Kidney capillary endothelial cell (primary cell): ENCODE measurements around the gene RTL10.

Experiments
- DNase-seq: peaks from one replicate; pipeline ENCODE4 v3.0.0-alpha.2; 2018; ENCODE audit warnings: low spot score

RTL10 gene, protein sequence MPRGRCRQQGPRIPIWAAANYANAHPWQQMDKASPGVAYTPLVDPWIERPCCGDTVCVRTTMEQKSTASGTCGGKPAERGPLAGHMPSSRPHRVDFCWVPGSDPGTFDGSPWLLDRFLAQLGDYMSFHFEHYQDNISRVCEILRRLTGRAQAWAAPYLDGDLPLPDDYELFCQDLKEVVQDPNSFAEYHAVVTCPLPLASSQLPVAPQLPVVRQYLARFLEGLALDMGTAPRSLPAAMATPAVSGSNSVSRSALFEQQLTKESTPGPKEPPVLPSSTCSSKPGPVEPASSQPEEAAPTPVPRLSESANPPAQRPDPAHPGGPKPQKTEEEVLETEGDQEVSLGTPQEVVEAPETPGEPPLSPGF

DNA sequence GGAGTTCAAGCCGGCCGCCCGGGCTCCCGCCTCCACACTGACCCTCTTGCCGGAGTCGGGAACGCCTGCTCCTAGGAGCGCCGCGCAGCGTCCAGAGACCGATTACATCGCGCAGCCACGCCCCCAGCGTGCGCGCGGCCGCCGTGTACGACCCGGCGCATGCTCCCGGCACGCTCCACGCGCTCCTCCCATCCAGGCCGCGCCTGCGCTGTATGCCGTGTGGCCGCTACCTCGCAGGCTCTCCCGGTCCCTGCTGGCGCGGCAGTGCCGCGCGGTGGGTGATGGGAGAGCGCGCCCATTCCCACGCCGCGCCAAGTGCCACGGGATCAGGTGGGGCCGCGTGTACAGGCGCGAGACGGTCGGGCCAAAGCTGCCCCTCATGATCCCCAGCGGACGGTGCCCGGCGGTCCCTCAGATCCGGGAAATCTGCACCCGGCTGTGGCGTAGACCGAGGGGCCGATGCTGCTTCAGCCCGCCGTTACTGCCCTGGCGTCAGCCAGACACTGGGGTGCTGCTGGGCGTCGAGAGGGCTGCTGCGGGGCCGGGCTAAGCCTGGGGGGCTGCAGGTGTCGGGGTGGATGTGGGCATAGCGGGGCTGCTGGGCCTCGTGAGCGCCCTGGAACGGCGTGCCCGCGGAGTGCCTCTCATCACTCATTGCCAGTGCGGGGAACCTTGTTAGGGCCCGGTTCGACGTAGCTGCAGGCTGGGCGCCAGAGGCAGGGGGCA, at the start of gene RTL10, which contains the start of gene GNB1L:
TSS of gene RTL10 (minus strand) at position 97 of the 726 bp plus-strand sequence. CDS start 2,613 bp downstream, outside the sequence.
TSS of gene GNB1L (minus strand) at position 97 of the 726 bp plus-strand sequence. CDS start 33,519 bp downstream, outside the sequence.
- peak; percentile 95 for DNase-seq

DNA sequence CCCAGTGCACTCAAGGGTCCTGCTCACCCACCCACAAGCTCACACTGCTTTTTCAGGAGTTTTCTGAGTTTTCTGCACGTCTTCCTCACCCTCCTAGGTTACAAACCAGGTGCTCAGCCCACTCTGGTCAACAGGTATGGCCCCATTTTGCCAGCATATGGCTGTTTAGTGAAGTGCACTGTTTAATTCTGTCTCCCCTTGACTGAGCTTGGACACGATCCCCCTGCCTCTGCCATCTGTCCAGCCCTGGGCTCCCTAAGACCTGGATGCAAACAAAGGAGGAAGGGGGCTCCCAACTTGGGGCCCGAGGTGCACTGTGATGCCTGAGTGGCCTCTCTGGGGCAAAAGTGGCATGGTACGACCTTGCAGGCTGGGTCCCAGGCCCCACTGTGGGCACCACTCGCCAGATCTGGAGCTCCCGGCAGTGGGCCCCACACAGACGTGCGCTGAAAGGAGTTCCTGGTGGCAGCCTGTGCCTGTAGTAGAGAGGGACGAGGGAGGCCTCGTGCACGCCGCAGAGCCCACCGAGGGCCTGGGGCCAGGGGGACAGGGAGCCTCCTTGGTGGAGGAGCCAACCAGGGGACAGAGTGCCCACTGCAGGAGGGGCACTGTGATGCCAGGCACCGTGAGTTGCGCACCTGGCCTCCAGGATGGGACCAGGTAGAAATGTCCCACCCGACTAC, 49.6 kb upstream of the RTL10 start:
- no peak for DNase-seq

DNA sequence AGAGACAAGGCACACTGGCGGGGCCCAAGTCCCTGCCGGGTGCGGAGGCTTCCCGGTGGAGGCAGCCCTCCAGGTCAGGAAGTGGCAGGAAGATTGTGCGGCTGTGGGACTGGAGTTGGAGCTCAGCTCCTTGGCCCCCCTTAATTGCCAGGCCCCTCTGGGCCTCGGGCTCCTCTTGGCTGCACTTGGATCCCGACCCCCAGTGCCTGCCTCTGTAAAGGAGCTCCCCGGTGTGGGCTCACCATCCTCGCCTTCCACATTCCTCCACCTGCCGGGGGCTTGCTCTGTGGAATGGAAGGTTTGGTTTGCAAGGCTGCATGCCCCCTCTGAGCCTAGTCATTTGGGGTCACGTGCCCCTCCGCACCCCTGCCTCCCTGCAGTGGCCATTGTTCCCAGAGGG, 48.8 kb upstream of the RTL10 start:
- DNase-seq = no peak

DNA sequence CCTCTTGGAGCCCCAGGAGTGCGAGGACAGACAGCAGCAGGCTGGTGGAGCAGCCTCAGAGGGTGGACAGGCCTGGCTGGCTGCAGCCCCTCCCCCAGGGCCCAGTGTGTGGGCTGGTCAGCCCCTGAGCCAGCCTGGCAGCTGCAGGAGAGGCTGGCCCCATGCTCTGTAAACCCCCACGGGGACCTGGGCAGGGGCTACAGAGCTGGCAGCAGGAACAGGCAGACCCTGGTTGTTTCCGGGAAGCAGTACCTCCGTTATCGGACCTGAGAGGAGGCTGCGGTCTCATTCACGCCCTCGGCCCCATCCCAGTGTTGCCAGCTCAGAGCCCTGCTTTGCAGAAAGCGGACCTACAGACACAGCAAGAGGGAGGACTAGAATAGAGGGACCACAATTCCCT, 48.4 kb upstream of the RTL10 start:
- DNase-seq = no peak

DNA sequence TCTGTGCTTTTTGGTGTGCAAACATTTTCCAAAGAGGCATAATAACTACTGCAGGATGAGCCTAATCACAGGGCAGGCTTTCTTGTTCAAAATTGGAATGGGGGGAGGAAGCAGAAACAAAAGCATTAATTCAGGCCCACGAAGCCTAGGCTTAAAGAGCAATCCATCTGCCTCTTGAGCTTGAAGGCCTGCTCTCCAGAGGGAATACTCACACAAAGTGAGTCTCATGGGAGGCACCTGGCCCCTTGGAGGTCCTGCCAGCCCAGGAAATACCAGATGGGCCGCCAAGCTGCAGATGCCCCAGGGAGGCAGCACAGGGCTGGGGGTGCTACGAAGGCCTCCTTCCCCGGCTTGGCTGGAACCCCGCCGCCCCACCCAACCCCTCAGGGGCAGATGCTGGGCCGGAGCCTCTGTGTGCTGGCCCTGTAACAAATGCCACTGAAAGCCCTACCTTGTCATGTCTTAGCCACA, 47.6 kb upstream of the RTL10 start:
- DNase-seq = no peak

DNA sequence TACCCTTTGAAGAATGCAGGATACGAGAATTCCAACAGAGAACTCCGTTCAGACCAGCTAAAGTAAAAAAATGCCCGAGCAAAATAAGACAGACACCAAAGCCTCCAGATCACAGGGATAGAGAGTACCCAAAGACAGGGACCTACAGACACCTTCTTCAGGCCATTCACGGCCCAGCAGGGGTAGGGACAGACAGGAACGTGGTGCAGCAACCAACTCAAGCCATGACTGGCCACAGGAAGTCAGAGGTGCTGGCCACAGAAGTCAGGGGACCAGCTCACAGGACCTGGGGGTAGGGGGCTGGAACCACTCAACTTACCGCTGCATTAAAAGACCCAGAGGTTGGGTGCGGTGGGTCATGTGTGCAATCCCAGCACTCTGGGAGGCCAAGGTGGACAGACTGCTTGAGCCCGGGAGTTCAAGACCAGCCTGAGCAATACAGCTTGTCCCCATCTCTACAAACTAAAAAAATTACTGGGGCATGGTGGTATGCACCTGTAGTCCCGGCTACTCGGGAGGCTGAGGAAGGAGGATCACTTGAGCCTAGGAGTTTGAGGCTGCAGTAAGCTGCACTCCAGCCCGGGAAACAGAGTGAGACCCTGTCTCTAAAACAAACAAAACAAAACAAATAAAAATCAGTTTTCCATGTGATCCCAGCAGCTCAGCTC, 47.0 kb upstream of the RTL10 start:
- no peak for DNase-seq

DNA sequence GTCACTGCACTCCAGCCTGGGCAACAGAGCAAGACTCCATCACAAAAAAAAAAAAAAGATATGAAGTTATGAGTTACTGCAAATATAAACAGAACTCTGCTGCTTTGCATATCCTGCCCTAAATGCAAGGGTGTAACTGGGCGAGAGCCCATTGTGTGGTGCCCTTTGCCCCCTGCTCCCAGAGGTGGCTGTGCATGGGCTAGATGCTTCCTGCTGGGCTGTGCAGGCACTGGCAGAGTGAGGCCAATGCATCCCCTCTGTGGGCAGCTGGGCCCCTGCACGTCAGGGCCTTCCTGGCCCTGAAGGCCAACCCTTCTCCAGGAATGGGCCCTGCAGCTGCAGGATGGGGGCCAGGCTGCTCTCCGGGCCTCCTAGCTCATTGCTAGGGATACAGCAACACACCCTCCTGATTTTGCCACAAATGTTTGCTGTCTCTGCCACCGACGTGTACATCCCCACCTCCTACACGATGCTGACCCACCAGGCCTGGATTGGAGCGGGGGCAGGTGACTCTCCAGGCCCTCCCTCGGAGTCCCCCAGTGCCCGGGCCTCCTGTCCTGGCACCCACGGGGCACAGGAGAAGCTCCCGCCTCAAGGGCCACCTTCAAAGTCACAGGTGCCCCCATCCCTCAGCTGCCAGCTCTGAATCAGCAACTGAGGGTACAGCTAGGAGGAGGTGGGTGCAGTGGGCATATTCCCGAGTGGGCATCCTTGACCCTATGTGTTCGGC, 46.2 kb upstream of the RTL10 start:
- DNase-seq = no peak

DNA sequence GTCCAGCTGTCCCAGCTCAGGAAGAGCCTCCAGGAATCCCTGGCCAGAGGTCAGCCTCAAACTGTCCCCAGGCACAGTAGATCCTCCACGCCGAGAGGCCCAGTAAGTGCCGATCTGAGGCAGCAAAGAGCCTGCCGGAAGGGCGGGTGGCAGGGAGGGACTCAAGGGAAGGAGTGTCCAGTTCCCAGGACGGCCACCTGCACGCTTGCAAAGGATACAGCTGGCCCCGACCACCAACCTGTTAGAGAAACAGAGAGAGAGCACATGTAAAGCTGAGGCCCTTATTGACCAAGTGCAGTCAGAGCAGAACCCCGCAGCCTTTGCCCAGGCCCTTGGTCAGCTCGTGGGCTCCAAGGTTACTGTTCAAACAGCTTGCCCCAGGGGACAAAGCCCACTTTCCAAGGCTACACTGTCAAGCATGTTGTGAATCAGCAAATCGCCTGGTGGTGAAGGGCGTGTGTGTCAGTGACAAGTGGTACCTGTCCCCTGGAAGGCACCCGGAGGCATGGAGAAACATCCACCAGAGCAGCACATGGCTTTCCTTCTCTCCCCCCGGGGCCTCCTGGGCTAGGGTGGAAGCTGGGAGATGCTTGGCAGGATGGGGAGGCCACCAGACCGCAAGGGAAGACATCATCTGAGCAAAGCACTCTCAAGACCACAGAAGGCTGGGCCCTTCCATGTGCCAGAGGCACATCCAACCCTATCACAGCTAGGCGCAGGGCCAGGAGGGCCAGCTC, 44.3 kb upstream of the RTL10 start:
- no peak for DNase-seq

DNA sequence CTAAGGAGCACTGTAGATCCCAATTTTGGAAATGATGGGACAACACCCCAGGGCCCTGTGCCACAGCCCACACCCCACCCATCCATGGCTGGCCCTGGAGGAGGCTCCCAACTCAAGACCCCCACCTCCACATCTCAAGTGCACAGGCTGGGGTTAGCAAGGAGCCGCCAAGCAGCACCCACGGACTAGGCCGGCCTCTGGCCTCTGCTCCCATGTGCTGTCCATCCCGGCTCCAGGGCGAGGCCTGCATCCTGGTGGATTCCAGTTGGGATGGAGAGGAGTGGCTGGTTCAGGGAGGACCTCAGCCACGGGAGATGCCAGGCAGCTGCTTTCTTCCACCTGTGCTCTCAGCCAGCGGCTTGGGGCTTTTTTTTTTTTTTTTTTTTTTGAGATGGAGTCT, 43.5 kb upstream of the RTL10 start:
- DNase-seq = no peak

DNA sequence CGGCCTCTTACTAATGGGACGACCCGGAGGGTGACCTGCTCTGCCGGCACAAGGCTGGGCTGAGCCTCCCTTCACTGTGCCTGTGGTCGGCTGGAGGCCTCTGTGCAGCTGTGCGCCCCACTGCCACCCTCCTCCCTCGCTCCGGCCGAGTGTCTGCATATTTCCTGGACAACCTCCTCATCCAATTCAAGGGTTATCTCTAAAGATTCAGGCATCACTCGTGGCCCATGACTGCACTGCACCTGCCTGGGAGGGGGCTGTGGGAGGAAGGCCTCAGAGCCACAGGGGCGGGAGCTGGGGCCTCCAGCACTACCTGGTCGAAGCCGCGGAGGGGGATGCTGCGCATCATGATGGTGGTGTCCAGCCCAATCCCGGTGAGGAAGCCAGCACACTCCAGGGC, 43.1 kb upstream of the RTL10 start:
- DNase-seq = no peak

DNA sequence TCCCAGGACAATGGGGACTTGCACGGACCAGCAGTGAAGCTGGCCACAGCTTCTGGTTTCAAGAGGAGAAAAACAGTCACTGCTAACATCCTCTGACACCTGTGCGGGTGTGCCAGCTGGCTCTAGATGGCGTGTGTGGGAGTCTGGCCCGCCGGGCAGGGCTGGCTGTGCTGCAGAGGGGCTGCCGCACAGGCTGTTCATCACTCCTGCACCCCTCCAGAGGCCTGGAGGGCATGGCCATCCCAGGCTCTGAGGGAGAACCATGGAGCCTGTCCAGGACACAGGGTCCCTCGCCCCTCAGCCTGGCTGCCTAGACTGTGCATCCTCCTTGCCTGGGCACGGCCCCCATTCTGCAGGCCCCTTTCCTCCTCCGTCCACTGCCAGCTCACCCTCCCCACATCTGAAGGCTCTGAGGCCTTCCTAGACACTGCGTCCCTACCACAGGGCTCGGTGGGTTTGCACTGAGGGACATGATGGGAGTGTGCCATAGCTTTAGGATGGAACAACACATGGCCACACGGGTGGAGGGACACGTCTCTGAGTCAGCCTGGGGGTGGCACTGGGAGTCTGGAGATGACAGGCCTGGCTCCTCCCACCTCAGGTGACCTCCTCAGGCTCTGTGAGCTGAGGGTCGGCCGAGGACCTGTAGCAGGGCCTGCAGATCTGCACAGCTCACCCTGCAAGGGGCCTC, 42.1 kb upstream of the RTL10 start:
- no peak for DNase-seq

DNA sequence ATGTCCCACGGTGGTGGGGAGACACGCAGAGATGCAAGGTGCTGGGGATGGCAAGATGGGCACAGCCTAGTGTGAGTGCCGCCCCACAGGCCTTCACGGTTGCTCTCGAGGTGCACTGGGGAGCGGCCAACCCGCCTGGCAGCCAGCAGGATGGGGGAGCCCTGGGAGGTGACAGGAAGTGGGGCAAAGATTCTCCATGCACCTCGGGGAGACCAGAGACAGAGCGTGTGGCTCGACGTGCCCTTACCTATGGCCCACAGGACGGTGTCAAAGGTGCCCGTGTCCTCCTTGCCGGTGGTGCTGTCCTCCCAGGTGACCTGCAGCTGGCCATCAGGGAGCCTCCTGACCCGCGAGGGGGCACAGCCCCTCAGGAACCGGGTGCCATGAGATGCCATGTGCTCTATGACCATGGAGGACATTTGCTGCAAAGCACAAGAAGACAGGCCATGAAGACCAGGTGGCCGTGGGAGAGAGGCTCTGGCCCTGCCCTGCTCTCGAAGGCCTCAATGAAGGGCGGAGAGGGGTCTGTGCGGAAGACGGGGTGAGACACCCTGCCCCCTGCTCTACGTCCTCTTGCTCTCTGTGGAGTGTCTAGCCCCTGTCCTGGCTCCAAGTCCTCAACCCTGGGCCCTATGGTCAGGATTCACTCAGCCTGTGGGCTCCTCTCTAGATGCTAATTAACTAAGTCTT, 40.6 kb upstream of the RTL10 start:
- DNase-seq = no peak

DNA sequence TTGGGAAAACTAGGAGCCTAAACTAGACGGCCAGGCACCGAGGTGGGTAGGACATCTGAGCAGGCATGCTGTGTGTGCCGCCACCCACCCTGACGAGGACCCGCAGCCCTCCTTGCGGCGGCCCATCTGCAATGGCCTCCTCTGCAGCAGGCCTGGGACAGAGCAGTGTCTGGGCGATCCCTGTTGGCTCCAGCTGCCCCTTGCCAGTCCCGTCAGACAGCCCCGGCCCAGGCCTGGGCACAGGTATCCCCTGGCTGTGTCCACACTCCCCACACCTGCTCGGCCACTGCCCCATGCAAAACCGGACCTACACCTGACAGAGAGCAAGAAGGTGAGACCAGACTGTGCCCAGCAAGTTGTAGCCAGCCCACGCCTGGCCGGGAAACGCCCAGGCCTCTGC, 38.7 kb upstream of the RTL10 start:
- no peak for DNase-seq

DNA sequence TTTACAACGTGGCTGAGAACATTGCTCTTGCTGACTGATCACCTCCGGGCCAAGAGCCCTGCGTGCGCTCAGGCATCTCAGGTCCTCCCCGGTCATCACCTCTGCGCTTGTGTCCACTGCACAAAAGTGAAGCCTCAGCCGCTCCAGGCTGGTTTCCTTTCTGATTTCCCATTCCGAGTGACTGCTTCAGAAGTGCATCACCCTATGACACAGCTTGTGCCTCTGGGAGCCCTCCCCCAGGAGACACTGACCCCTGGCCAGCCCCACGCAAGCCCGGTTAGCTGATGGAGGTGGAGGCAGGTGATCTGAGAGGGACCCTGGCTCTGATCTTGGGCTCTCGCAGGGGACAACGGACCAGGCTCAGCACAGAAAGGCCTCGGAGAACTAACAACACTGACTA, 38.3 kb upstream of the RTL10 start:
- no peak for DNase-seq

DNA sequence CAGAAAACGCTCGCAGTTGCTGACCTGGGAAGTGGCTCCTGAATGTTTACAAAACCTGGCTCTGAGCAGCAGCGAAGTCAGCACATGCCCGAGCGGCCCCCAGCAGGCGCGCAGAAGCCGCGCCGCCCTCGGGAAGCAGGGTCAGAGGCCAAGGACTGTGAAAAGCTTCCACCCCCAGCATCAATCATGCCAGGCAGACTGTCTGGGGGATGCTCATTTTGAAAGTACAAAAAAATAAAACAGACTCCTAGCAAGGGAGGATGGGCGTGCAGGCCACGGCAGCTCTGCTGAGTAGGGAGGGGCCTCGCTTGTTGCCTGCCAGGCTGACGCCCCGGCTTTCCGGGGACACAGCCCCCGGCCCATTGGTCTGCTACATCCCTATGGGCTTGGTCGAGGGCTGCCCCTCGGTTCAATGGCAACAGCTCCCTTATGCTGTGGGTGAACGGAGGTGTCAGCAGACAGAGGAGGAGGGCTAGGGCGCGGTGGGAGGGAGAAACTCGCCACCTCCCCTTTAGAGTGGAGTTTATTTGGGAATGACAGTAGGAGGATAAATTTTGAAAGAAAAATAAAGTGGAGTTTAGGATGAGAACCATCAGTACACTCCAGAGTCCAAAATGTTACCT, 37.7 kb upstream of the RTL10 start:
- peak; percentile 86 for DNase-seq

DNA sequence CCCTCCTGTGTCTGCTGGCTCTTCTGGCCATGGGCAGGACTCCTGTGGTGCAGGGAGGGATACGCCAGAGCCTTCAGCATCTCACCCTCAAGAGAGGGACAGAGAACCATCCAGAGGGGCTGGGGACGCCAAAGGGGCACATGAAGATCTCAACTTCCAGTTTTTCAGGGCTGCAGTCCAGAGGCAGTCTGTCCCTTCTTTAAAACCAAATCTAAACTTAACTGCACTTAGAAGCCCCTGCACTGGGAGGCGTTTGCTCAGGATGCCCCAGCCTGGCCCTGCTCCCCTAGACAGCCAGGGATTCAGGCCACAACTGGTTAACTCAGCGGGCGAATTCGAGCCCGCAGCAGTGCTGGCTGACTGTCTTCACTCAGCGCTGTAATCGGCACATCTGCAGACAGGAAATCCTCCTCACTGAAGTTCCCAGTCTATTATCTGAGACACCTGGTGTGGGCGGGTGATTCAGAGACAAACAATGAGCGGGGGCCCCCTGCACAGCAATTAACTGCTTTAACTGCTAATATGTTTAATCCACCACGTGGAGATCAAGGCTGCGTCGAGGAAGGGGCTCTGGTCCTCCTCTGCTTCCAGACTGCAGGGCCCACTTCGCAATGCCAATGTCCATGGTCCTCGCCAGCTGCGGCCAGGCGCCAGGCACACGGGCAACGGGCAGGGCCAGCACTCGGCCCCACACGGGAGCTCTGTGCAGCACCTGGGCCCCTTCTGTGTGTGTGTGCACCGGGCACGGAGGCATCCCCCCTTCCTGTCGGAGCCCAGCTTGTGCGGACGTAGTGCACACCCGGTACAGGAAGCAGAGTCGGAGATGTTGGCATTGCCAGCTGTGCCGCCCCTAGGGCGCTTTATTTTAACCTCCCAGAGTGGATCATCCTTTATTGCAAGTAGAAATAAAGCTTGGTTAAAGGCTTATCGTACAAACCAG, 36.9 kb upstream of the RTL10 start:
- DNase-seq = peak; percentile 98

DNA sequence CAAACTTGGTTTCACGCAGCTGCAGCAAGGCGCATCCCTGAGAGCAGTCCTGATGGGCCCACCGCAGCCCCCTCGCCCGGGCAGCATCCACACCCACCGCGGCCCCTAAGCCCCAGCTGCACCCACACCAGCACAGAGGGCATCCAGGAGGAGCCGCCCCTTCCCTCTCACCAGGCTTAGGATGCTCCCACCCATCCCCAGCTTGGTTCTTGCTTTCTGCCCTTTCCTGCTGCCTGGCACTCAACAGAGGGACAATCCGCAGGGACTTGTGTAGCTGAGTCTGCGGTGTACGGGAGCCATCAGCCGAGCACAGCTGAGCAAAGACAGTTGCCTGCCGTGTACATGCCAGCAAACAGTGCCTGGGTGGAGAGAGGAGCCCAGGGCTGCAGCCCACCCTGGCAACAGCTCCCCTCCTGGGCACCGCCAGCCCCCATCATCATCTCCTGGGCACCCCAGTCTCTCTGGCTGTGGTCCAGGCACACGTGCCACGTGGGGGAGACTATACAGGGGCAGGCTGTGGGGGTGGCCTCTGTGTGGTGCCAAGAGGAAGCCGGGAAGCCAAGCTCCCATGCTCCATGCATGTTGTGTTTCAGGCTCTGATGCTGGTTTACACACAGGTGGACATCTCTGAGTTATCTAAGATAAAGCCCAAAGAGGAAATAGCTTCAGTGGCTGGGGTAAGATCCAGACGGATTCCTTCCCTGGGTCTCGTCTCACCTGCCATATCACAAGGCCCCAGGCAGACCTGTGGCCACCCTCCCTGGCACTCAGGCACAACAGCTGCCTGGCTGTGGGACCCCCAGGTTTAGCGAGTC, 36.0 kb upstream of the RTL10 start:
- DNase-seq = no peak
